OCI-LY7 (cell line): ENCODE data around the gene EEIG1. TPM values are rescaled to one million over a fixed set of nuclear protein-coding genes. Genes with fewer than 3 reads are reported as not detected.

Experiments used
- BruUV-seq: library from RNA; stranded (reverse); fragments of 400-500 nt; replicated peaks from 2 replicates; lab custom pipeline; 2021; lab: Mats Ljungman, UMichigan
- CTCF ChIA-PET: fragments of 300-600 bp; sonication (Branson Sonifier 250); formaldehyde crosslinking; loops from one replicate; lab custom pipeline; 2022; ENCODE audit warnings: antibody characterized with exemption; ENCODE audit not compliant: unreplicated experiment; lab: Charles Lee
- POLR2A ChIA-PET: fragments of 300-600 bp; sonication (Branson Sonifier 250); formaldehyde crosslinking; loops from one replicate; lab custom pipeline; 2022; ENCODE audit warnings: antibody characterized with exemption; lab: Charles Lee
- DNase-seq: peaks from one replicate; pipeline ENCODE4 v3.0.0-alpha.2; 2015; ENCODE audit warnings: low spot score
- H2AFZ ChIP-seq: fragments of 200-600 bp; sonication (generic), shearing (Covaris generic); 2 replicates; pipeline ENCODE4 v1.6.1; 2014; ENCODE audit warnings: mild to moderate bottlenecking, antibody characterized with exemption, low read length, moderate library complexity
- H3K27ac ChIP-seq: fragments of 200-600 bp; sonication (generic); 2 replicates; pipeline ENCODE4 v1.5.1; 2014; ENCODE audit warnings: mixed run types, low read depth, mild to moderate bottlenecking, moderate library complexity, low read length, inconsistent platforms; ENCODE audit not compliant: poor library complexity, severe bottlenecking
- H3K36me3 ChIP-seq: fragments of 200-600 bp; sonication (generic); 2 replicates; pipeline ENCODE4 v1.6.1; 2014; ENCODE audit warnings: mild to moderate bottlenecking, antibody characterized with exemption, low read length, moderate library complexity, mixed read lengths; ENCODE audit not compliant: insufficient read depth
- H3K4me1 ChIP-seq: fragments of 200-600 bp; sonication (generic); 2 replicates; pipeline ENCODE4 v1.5.1; 2014; ENCODE audit warnings: mild to moderate bottlenecking, low read length; ENCODE audit not compliant: insufficient read depth, poor library complexity, severe bottlenecking
- H3K4me2 ChIP-seq: fragments of 200-600 bp; sonication (generic); 2 replicates; pipeline ENCODE4 v1.6.1; 2014; ENCODE audit warnings: mild to moderate bottlenecking, low read length
- H3K4me3 ChIP-seq: fragments of 200-600 bp; sonication (generic); 2 replicates; pipeline ENCODE4 v1.5.1; 2014; ENCODE audit warnings: mild to moderate bottlenecking, low read depth, low read length; ENCODE audit not compliant: poor library complexity, severe bottlenecking
- H3K79me2 ChIP-seq: fragments of 200-600 bp; sonication (generic); 2 replicates; pipeline ENCODE4 v1.6.1; 2016; ENCODE audit warnings: low read depth, mild to moderate bottlenecking, low read length, moderate library complexity, mixed read lengths; ENCODE audit not compliant: insufficient read depth
- H3K9me2 ChIP-seq: fragments of 200-600 bp; sonication (generic); 2 replicates; pipeline ENCODE4 v1.6.1; 2016; ENCODE audit warnings: mild to moderate bottlenecking, low read length, mixed read lengths; ENCODE audit not compliant: insufficient read depth
- H3K9me3 ChIP-seq: fragments of 200-600 bp; sonication (generic); 2 replicates; pipeline ENCODE4 v1.6.1; 2014; ENCODE audit warnings: mild to moderate bottlenecking, mixed run types, low read length, mixed read lengths
- H4K20me1 ChIP-seq: fragments of 200-600 bp; sonication (generic); 2 replicates; pipeline ENCODE4 v1.6.1; 2014; ENCODE audit warnings: mild to moderate bottlenecking, antibody characterized with exemption, low read length, moderate library complexity, mixed read lengths; ENCODE audit not compliant: insufficient read depth
- EZH2phosphoT487 ChIP-seq: fragments of 200-600 bp; sonication (generic); IDR thresholded peaks from 2 replicates; pipeline ENCODE4 v1.6.1; 2018; ENCODE audit warnings: low read depth, borderline replicate concordance, mild to moderate bottlenecking, mixed run types, antibody characterized with exemption, low read length, moderate library complexity, mixed read lengths
- intact Hi-C: fragments of 100-400 bp; cut with micrococcal nuclease; formaldehyde crosslinking; loops from one replicate; pipeline ENCODE4 v1.10.0; 2022; ENCODE audit not compliant: unreplicated experiment
- total RNA-seq, 2 experiments: library from RNA; depleted of rRNA in 1 of 2; stranded (reverse); fragments of >200 nt in 1 of 2; shearing (Covaris generic) in 1 of 2; gene quantifications; 2 replicates each; pipeline ENCODE4 v1.2.3, GENCODE V29; 2014 to 2022
- TF ChIP-seq, protein P1 (sequence below): fragments of 200-600 bp; sonication (generic); conservative IDR thresholded peaks from 2 replicates; pipeline ENCODE4 v1.5.1; 2014; ENCODE audit warnings: mild to moderate bottlenecking, antibody characterized with exemption, low read length, moderate library complexity, mixed read lengths

Gene EEIG1
- total RNA-seq, 2 experiments from 2014 or later = 25.8 to 60.1 TPM

DNA sequence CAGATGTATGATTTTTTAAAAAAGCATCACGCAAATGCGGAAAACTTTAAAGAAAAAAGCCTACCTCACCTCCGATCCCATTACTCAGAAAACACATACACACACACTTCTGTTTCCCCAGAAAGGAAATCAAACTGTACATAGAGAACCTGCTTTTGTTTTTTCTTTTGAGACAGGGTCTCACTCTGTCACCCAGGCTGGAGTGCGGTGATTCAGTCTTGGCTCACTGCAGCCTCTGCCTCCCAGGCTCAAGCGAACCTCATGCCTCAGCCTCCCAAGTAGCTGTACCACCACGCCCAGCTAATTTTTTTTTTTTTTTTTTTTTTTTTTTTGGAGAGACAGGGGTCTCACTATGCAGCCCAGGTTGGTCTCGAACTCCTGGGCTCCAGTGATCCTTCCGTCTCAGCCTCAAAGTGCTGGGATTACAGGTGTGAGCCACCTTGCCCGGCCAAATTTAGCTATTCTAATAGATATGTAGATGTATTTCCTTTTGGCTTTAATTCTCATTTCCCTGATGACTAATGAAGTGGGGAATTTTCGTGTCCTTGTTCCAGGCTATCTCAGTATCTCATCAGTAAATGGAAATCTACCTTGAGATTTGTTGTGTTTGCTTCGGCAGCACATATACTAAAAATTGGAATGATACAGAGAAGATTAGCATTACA is 25.7 kb upstream of the EEIG1 start:
- no TSS peak for BruUV-seq
- Histone ChIP-seq H4K20me1 (no peaks in the 10 kb centered on the region), H3K36me3 (no peaks in the 10 kb centered on the region), H3K4me3 (no peak overlapping the region), H3K9me2 (no peaks in the 10 kb centered on the region), H2AFZ (peak overlapping the region; percentile 20; the same call in 1 of the 2 replicates), H3K4me2 (peak overlapping the region; percentile 12), H3K27ac (peak overlapping the region; percentile 94), H3K79me2 (no peaks in the 10 kb centered on the region), H3K4me1 (peaks cover 44% of the 10 kb centered on the region), H3K9me3 (no peaks in the 10 kb centered on the region)
- ChIA-PET POLR2A (interaction anchor here (0.7 to 2.1 kb wide), 7 partner anchors 10 to 739 kb away, joined by 3 to 14 read pairs (median 5); partner anchors contain the start of gene EEIG1), CTCF (no interaction called here)
- intact Hi-C loops = loop anchor here (2.0 kb wide), 1 partner anchor 22 kb away; no protein-coding TSS in a partner anchor
- DNase-seq = no peak
- TF ChIP-seq, protein P1, sequence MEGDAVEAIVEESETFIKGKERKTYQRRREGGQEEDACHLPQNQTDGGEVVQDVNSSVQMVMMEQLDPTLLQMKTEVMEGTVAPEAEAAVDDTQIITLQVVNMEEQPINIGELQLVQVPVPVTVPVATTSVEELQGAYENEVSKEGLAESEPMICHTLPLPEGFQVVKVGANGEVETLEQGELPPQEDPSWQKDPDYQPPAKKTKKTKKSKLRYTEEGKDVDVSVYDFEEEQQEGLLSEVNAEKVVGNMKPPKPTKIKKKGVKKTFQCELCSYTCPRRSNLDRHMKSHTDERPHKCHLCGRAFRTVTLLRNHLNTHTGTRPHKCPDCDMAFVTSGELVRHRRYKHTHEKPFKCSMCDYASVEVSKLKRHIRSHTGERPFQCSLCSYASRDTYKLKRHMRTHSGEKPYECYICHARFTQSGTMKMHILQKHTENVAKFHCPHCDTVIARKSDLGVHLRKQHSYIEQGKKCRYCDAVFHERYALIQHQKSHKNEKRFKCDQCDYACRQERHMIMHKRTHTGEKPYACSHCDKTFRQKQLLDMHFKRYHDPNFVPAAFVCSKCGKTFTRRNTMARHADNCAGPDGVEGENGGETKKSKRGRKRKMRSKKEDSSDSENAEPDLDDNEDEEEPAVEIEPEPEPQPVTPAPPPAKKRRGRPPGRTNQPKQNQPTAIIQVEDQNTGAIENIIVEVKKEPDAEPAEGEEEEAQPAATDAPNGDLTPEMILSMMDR = no peak
- no peak for TF ChIP-seq EZH2phosphoT487

DNA sequence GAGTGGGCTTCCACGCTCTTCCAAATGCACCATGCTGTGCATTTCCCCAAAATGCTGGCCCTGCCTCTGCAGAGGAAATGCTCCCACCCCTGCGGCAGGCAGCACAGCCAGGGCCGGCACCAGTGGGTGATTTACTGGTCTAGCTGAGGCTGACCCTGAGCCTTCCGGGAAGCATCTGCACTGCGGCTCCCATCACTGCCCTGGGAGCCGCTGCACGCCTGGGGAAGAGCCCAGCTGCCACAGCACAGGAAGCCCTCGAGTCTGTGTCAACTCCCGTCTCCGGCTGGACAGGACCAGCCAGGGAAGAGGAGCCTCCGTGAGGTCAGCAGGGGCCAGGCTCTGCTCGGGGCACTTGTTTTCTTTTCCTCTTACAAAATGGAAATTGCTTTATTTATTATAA is 25.1 kb upstream of the EEIG1 start:
- BruUV-seq = no TSS peak
- Histone ChIP-seq H3K9me3 (no peaks in the 10 kb centered on the region), H3K4me1 (peaks cover 38% of the 10 kb centered on the region), H3K9me2 (no peaks in the 10 kb centered on the region), H3K36me3 (no peaks in the 10 kb centered on the region), H3K79me2 (no peaks in the 10 kb centered on the region), H2AFZ (peak overlapping the region; percentile 20), H3K4me2 (peak overlapping the region; percentile 38), H4K20me1 (no peaks in the 10 kb centered on the region), H3K27ac (no peak overlapping the region), H3K4me3 (no peak overlapping the region)
- TF ChIP-seq, protein P1 = no peak
- TF ChIP-seq EZH2phosphoT487 = no peak
- POLR2A ChIA-PET = interaction anchor here (1.3 to 2.1 kb wide), 3 partner anchors 9 to 25 kb away, joined by 4 to 14 read pairs (median 9); partner anchors contain the start of gene EEIG1
- CTCF ChIA-PET = no interaction called here
- intact Hi-C loops = loop anchor here (2.0 kb wide), 1 partner anchor 21 kb away; no protein-coding TSS in a partner anchor
- no peak for DNase-seq
